GM20000 (cell line): ENCODE results near the gene ALDH1L1.

Experiments used
- DNase-seq: peaks from one replicate; pipeline ENCODE4 v3.0.0; 2012; ENCODE audit warnings: low spot score
- TF ChIP-seq, protein P1 (sequence below): IDR thresholded peaks from 2 replicates; pipeline ENCODE4 v1.5.1; 2012; ENCODE audit warnings: mild to moderate bottlenecking, control low read depth; ENCODE audit errors: extremely low read depth, missing control alignments

Gene ALDH1L1

DNA sequence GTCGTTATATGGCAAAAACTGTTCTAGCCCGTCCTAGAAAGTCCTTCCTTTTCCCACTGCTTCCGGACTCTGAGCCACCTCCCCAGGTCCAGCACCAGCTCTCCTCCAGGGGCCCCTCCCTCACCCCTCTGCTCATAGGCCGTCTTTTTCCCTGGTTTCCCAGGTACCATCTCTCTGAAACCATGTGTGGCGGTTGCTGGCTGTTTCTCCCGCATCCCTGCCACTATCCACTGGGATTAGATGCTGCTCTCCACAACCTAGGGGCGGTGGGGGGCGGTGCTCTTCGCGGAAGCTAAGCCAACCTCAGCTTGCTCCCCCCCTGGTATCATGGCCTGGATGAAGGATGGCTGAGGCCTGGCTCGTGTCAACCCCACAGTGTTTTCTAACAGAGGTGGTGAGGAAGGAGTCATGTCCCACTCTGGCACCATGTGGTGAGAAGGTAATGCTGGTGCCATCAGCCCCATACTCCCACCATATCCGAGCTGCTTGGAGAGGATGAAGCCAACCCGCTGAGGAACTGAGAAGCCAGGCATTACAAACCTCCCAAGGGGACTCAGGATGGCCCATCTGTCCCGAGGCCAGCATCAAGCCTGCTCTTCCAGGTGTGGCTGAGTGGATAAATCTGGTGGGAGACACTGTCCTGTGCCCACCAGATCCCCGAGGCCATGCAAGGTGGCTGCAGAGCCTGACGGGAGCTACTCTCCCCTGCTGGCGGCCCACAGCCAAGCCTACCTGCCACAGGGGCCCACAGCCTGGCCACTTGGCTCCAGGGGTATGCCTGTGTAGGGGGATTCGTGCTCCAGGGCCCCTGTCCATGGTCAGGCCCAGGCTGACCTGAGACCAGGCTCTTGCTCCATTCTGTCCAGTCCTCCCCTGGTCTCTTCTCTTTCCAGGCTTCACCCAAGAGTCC, 68.6 kb downstream of the ALDH1L1 start:
- DNase-seq: no peak
- TF ChIP-seq, protein P1, sequence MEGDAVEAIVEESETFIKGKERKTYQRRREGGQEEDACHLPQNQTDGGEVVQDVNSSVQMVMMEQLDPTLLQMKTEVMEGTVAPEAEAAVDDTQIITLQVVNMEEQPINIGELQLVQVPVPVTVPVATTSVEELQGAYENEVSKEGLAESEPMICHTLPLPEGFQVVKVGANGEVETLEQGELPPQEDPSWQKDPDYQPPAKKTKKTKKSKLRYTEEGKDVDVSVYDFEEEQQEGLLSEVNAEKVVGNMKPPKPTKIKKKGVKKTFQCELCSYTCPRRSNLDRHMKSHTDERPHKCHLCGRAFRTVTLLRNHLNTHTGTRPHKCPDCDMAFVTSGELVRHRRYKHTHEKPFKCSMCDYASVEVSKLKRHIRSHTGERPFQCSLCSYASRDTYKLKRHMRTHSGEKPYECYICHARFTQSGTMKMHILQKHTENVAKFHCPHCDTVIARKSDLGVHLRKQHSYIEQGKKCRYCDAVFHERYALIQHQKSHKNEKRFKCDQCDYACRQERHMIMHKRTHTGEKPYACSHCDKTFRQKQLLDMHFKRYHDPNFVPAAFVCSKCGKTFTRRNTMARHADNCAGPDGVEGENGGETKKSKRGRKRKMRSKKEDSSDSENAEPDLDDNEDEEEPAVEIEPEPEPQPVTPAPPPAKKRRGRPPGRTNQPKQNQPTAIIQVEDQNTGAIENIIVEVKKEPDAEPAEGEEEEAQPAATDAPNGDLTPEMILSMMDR: no peak

DNA sequence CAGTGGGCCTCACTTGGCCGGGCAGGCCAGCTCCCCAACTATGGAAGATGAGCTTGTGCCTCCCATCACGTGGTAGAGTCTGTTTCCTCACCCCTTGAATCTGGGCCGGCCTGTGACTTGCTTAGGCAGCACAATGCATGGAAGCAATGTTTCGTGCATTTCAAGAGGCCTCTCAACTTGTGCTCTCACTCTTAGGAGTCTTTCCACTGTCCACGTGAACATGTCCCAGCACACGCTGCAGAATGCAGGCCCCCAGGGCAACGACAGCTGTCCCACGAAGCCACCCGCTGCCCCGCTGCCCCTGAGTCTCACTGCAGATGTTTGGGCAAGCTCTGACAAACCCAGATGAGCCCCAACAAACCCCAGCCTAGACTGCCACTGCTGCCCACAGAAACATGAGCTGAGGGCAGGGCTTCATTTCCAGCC, 69.2 kb downstream of the ALDH1L1 start:
- TF ChIP-seq, protein P1: no peak
- no peak for DNase-seq

DNA sequence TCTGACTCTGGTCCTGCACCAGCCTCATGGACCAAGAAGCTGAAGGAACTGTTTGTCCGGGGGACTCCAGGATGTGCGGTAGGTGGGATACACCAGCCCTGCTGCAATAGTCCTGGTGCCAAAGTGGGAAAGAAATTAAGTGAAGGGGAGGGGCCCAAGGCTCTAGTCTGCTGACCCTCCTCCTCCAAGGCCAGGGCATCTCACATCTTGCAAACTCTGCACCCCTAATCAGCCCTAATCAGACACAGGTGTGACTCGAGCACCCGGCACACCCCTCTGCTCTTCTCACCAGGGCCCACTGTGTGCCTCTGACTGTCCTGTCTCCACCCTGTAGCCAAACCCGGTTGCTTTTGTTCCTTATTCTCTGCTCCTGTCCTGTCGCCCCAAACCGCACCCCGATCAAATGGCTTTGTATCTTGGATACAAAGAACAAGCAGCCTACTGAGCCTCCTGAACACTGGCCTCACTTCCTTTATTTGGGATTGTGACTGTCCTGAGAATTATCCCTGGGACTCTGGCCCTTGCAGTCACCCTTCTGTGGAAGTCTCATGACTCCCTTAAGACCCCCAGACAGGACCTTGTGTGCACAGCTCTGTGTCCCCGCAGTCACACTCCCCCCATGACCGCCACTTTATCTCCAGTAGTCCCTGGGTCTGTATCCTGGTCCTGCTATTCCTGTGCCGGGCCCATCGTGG, 69.8 kb downstream of the ALDH1L1 start:
- no peak for DNase-seq
- TF ChIP-seq, protein P1: no peak

DNA sequence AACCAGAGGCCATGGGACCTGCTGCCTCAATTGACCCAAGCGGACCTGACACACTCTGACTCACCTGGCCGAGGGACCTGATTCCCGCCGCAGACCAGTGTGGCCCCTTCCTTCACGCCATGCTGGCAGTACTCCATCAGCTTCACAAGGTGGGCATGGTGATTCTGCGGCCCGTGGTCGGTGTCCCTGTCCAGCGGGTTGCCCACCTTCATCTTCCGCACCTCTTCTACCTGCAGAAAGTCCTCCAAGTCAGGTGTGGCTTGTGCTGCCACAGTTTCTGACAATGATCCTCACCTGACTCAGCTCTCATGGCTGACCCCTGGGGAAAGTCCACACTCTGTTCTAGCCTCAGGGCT, 70.5 kb downstream of the ALDH1L1 start:
- no peak for DNase-seq
- TF ChIP-seq, protein P1: no peak

DNA sequence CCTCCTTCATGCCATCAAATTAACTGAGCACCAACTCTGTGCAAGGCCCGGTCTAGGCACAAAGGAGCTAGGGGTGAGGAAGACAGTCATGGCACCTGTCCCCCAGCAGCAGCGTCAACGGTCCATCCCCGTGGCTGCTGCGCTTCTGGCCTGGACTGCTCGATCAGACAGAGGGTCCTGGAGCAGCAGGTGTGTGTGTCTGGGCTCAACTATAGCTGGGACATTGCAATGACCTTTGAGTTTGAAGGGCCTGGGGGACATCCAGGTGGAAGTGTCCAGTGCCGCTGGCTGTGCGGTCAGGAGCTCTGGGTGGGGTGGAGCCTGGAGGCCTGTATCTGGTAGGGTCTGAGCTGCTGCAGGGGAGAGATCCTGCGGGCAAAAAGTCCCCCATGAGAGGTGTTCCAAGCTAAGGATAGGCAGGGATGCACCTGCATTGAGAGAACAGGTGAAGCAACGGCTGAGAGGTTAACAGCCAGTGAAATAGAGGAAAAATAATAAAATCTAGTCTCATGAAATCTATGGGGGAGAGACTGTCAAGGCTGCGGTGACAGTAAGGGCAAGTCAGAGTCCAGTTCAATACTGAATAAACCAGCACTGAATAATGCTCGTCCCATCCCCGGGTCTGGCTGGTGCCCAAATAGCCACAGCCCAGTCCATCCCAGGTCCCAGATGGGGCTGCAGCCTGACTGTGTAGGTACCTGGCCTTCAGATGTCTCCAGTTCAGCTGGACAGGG, 71.1 kb downstream of the ALDH1L1 start:
- no peak for DNase-seq

DNA sequence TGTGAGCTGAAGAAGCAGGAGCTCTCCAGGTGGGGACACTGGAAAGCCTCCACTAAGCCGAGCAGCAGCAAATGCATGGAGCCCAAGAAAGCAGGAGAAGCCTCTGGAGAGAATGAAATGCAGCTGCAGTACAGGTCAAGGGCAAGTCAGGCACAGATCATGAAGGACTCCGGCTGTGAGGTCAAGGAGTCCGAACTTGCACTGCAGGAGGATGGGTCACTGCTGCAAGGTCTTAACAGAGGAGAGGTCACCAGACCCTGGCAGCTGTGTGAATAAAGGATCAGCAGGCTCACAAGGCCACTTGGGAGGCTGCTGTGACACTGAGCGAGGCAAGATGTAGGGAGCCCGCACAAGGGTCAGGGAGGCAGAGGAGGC, 71.7 kb downstream of the ALDH1L1 start:
- DNase-seq: no peak
- TF ChIP-seq, protein P1: no peak

More for the DNA sequence above, 71.1 kb downstream of the ALDH1L1 start:
- TF ChIP-seq, protein P1: no peak
